HCT116 (cell line): ENCODE data around the gene MEDAG. TPM values are rescaled to one million over a fixed set of nuclear protein-coding genes. Genes with fewer than 3 reads are reported as not detected.

Source experiments
- ATAC-seq: fragments of 200-7000 bp; cut with Tn5 transposase; 2 replicates; pipeline ENCODE4 v1.9.1; 2020; ENCODE audit warnings: mild to moderate bottlenecking, moderate library complexity
- BruUV-seq: library from RNA; stranded (reverse); fragments of 400-500 nt; replicated peaks from 2 replicates; lab custom pipeline; 2021; lab: Mats Ljungman, UMichigan
- CTCF ChIA-PET: fragments of 300-600 bp; sonication (Branson Sonifier 250); formaldehyde crosslinking; loops from one replicate; lab custom pipeline; 2021; ENCODE audit warnings: antibody characterized with exemption; lab: Charles Lee
- POLR2A ChIA-PET: fragments of 300-600, 350-600 bp; sonication (Branson Sonifier 250); formaldehyde crosslinking; loops from one replicate; lab custom pipeline; 2021; ENCODE audit warnings: antibody characterized with exemption; lab: Charles Lee
- RAD21 ChIA-PET, 2 experiments: fragments of 300-600 bp; sonication (Branson Sonifier 250); formaldehyde crosslinking; loops; one replicate each; lab custom pipeline; 2023; ENCODE audit warnings: low total read pairs in 2 of 2; ENCODE audit not compliant: uncharacterized antibody in 2 of 2, unreplicated experiment in 2 of 2, low non-redundant PET in 1 of 2; lab: Charles Lee
- DNase-seq: peaks from one replicate; pipeline ENCODE4 v3.0.0-alpha.2; 2010; ENCODE audit warnings: low read depth, low spot score
- H2AFZ ChIP-seq: fragments of 200-600 bp; shearing (Covaris generic), sonication (generic); 2 replicates; pipeline ENCODE4 v1.6.1; 2017; ENCODE audit warnings: low read depth, mixed run types, mixed read lengths, antibody characterized with exemption, low read length; ENCODE audit not compliant: poor library complexity, severe bottlenecking
- H3K27ac ChIP-seq: 2 replicates; pipeline ENCODE4 v1.5.1; 2012; ENCODE audit warnings: low read depth, low read length
- H3K27me3 ChIP-seq: fragments of 200-600 bp; sonication (generic); 2 replicates; pipeline ENCODE4 v1.6.1; 2016; ENCODE audit warnings: mixed run types, low read length, mixed read lengths; ENCODE audit not compliant: insufficient read depth
- H3K36me3 ChIP-seq, 2 experiments: fragments of 200-500 bp in 1 of 2; fragments of 200-600 bp in 1 of 2; sonication (Bioruptor generic) in 1 of 2; sonication (generic) in 1 of 2; 2 replicates each; pipeline versions ENCODE4 v1.5.1 to v1.6.1; 2014 to 2016; ENCODE audit warnings: low read length in 2 of 2, inconsistent platforms in 1 of 2, mixed read lengths in 1 of 2, mixed run types in 1 of 2; ENCODE audit not compliant: insufficient read depth in 2 of 2, control insufficient read depth in 1 of 2
- H3K4me1 ChIP-seq, 2 experiments: fragments of 200-600 bp in 1 of 2; sonication (generic) in 1 of 2; 2 replicates each; pipeline versions ENCODE4 v1.5.1 to v1.6.1; 2012 to 2017; ENCODE audit warnings: low read length in 2 of 2, inconsistent platforms in 1 of 2, mild to moderate bottlenecking in 1 of 2, mixed read lengths in 1 of 2, mixed run types in 1 of 2, moderate library complexity in 1 of 2; ENCODE audit not compliant: insufficient read depth in 2 of 2, control insufficient read depth in 1 of 2
- H3K4me2 ChIP-seq: fragments of 200-600 bp; sonication (generic); 2 replicates; pipeline ENCODE4 v1.6.1; 2017; ENCODE audit warnings: mixed run types, low read length, mixed read lengths
- H3K4me3 ChIP-seq, 2 experiments: fragments of 200-600 bp in 1 of 2; sonication (generic) in 1 of 2; replicated peaks in 1 of 2; 2 replicates each; pipeline ENCODE4 v1.5.1; 2011 to 2016; ENCODE audit warnings: low read length in 2 of 2, control low read depth in 1 of 2, low read depth in 1 of 2, mild to moderate bottlenecking in 1 of 2, mixed read lengths in 1 of 2, mixed run types in 1 of 2
- H3K79me2 ChIP-seq: fragments of 200-600 bp; sonication (generic); 2 replicates; pipeline ENCODE4 v1.6.1; 2017; ENCODE audit warnings: mild to moderate bottlenecking, mixed run types, low read length, moderate library complexity, mixed read lengths; ENCODE audit not compliant: insufficient read depth
- H3K9ac ChIP-seq: fragments of 200-600 bp; sonication (generic); 2 replicates; pipeline ENCODE4 v1.6.1; 2016; ENCODE audit warnings: low read length, mixed read lengths
- H3K9me2 ChIP-seq: fragments of 200-600 bp; sonication (generic), shearing (Covaris generic); 2 replicates; pipeline ENCODE4 v1.6.1; 2017; ENCODE audit warnings: mixed run types, mild to moderate bottlenecking, moderate library complexity; ENCODE audit not compliant: insufficient read depth
- H3K9me3 ChIP-seq, 2 experiments: fragments of 200-500 bp in 1 of 2; fragments of 200-600 bp in 1 of 2; sonication (Bioruptor generic) in 1 of 2; sonication (generic) in 1 of 2; 2 replicates each; pipeline ENCODE4 v1.6.1; 2014 to 2017; ENCODE audit warnings: low read length in 2 of 2, mixed read lengths in 2 of 2, inconsistent platforms in 1 of 2, low read depth in 1 of 2, mild to moderate bottlenecking in 1 of 2, mixed run types in 1 of 2, moderate library complexity in 1 of 2; ENCODE audit not compliant: control insufficient read depth in 1 of 2, insufficient read depth in 1 of 2
- H4K20me1 ChIP-seq: fragments of 200-600 bp; sonication (generic), shearing (Covaris generic); 2 replicates; pipeline ENCODE4 v1.6.1; 2017; ENCODE audit warnings: mixed run types, mild to moderate bottlenecking, moderate library complexity; ENCODE audit not compliant: insufficient read depth
- ELF1 ChIP-seq: IDR thresholded peaks from 2 replicates; pipeline ENCODE4 v1.6.1; 2012; ENCODE audit warnings: low read depth, borderline replicate concordance
- RAD21 ChIP-seq: IDR thresholded peaks from 2 replicates; pipeline ENCODE4 v1.6.1; 2012; ENCODE audit warnings: low read depth, mild to moderate bottlenecking
- SRF ChIP-seq: IDR thresholded peaks from 2 replicates; pipeline ENCODE4 v1.6.1; 2012; ENCODE audit warnings: low read depth
- intact Hi-C: fragments of 100-400 bp; cut with micrococcal nuclease; formaldehyde crosslinking; loops from 2 replicates; pipeline ENCODE4 v1.10.0; 2022
- total RNA-seq: library from RNA; stranded (reverse); gene quantifications from one replicate; pipeline ENCODE4 v1.2.1, GENCODE V29; 2021; ENCODE audit not compliant: unreplicated experiment
- TF ChIP-seq, protein P1 (sequence below): IDR thresholded peaks from 2 replicates; pipeline ENCODE4 v1.6.1; 2012

The MEDAG gene
- total RNA-seq, 1 experiment from 2014 or later = not detected

DNA sequence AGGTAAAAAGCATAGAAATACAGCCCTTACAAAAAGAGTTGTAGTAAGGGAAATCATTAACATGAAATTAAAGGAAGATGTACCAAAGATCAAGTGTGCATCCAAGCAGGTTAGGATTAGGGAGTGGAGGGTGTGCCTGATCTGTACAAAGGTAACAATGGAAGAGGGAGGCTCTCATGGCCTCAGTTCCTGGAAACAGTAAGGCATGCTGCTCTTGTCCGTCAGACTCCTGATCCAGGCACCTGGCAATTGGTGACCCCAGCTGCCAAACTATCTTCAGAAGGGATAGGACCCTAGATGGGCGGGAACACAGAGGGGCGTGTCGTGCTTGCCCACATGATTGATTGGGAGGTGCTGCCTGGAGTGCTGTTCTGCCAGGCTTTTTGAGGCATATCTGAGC, 30.9 kb downstream of the MEDAG start:
- Histone ChIP-seq H3K27ac (no peak overlapping the region), H2AFZ (no peak overlapping the region), H3K9ac (no peak overlapping the region), H4K20me1 (no peaks in the 10 kb centered on the region), H3K9me2 (no peaks in the 10 kb centered on the region), H3K4me1 (no peaks in the 10 kb centered on the region), H3K27me3 (no peaks in the 10 kb centered on the region), H3K9me3 (no peaks in the 10 kb centered on the region), H3K4me3 (no peak overlapping the region), H3K36me3 (no peaks in the 10 kb centered on the region), H3K79me2 (no peaks in the 10 kb centered on the region), H3K4me2 (no peak overlapping the region)
- RAD21 ChIA-PET = no interaction called here
- intact Hi-C loops = no loop called here
- POLR2A ChIA-PET = no interaction called here
- no peak for TF ChIP-seq ELF1
- no peak for TF ChIP-seq RAD21
- no peak for TF ChIP-seq SRF
- ATAC-seq = no peak
- DNase-seq = no peak
- CTCF ChIA-PET = interaction anchor here (0.8 kb wide), 1 partner anchor 42 kb away, joined by 4 read pairs; no protein-coding TSS in a partner anchor
- BruUV-seq = no TSS peak

DNA sequence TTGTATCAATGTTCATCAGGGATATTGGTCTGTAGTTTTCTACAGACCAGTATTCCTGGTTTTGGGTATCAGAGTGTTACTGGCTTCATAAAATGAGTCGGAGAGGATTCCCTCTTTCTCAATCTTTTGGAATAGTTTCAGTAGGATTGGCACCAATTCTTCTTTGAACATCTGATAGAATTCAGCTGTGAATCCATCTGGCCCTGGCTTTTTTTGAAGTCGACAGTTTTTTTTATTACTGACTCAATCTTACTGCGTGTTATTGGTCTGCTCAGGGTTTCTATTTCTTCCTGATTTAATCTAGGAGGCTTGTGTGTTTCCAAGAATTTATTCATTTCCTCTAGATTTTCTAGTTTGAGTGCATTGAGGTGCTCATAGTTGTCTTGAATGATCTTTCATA, 37.8 kb downstream of the MEDAG start:
- Histone ChIP-seq H3K27ac (no peak overlapping the region), H4K20me1 (no peaks in the 10 kb centered on the region), H3K9ac (no peak overlapping the region), H3K4me2 (no peak overlapping the region), H3K9me3 (no peaks in the 10 kb centered on the region), H3K4me1 (no peaks in the 10 kb centered on the region), H3K9me2 (no peaks in the 10 kb centered on the region), H3K36me3 (no peaks in the 10 kb centered on the region), H3K27me3 (no peaks in the 10 kb centered on the region), H3K4me3 (no peak overlapping the region), H2AFZ (no peak overlapping the region), H3K79me2 (no peaks in the 10 kb centered on the region)
- ChIA-PET POLR2A (no interaction called here), CTCF (no interaction called here), RAD21 (no interaction called here)
- BruUV-seq = no TSS peak
- TF ChIP-seq, protein P1, sequence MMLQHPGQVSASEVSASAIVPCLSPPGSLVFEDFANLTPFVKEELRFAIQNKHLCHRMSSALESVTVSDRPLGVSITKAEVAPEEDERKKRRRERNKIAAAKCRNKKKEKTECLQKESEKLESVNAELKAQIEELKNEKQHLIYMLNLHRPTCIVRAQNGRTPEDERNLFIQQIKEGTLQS = no peak
- no peak for TF ChIP-seq SRF
- no peak for TF ChIP-seq RAD21
- intact Hi-C loops = no loop called here
- DNase-seq (no peak), ATAC-seq (no peak)
